Panc1 (cell line): ENCODE measurements around the gene KRT13. TPM values are rescaled to one million over a fixed set of nuclear protein-coding genes. Genes with fewer than 3 reads are reported as not detected.

ENCODE experiments used
- ATAC-seq: fragments of 200-7000 bp; cut with Tn5 transposase; 2 replicates; pipeline ENCODE4 v1.9.1; 2020; ENCODE audit warnings: mild to moderate bottlenecking, moderate library complexity
- BruUV-seq: library from RNA; stranded (reverse); fragments of 400-500 nt; replicated peaks from 2 replicates; lab custom pipeline; 2021; lab: Mats Ljungman, UMichigan
- CTCF ChIA-PET: fragments of 300-600 bp; sonication (Branson Sonifier 250); formaldehyde crosslinking; loops from one replicate; lab custom pipeline; 2022; ENCODE audit warnings: antibody characterized with exemption; lab: Charles Lee
- POLR2A ChIA-PET: fragments of 300-600 bp; sonication (Branson Sonifier 250); formaldehyde crosslinking; loops from one replicate; lab custom pipeline; 2022; ENCODE audit warnings: antibody characterized with exemption; lab: Charles Lee
- DNase-seq: peaks from one replicate; pipeline ENCODE4 v3.0.0-alpha.2; 2010; ENCODE audit warnings: low read depth, low spot score
- H3K27ac ChIP-seq: 2 replicates; pipeline ENCODE4 v1.5.1; 2011; ENCODE audit warnings: mild to moderate bottlenecking, low read length, inconsistent platforms
- H3K27me3 ChIP-seq: fragments of 200-500 bp; sonication (Bioruptor generic); 2 replicates; pipeline ENCODE4 v1.6.0; 2014; ENCODE audit warnings: low read length, inconsistent platforms; ENCODE audit not compliant: control insufficient read depth, insufficient read depth
- H3K36me3 ChIP-seq: fragments of 200-500 bp; sonication (Bioruptor generic); 2 replicates; pipeline ENCODE4 v1.5.1; 2014; ENCODE audit warnings: inconsistent platforms, mild to moderate bottlenecking, low read length, moderate library complexity; ENCODE audit not compliant: control insufficient read depth, insufficient read depth
- H3K4me1 ChIP-seq: 2 replicates; pipeline ENCODE4 v1.5.1; 2011; ENCODE audit warnings: inconsistent platforms, mild to moderate bottlenecking, low read length, moderate library complexity; ENCODE audit not compliant: control insufficient read depth, insufficient read depth
- H3K4me3 ChIP-seq, 2 experiments: 2 replicates each; pipeline ENCODE4 v1.5.1; 2011 to 2012; ENCODE audit warnings: low read depth in 2 of 2, low read length in 2 of 2, mild to moderate bottlenecking in 2 of 2, inconsistent platforms in 1 of 2, moderate library complexity in 1 of 2
- H3K9me3 ChIP-seq: fragments of 200-500 bp; sonication (Bioruptor generic); 2 replicates; pipeline ENCODE4 v1.5.1; 2014; ENCODE audit warnings: low read depth, mild to moderate bottlenecking, inconsistent platforms, low read length, moderate library complexity; ENCODE audit not compliant: control insufficient read depth, insufficient read depth
- POLR2AphosphoS5 ChIP-seq: IDR thresholded peaks from 2 replicates; pipeline ENCODE4 v1.6.1; 2012; ENCODE audit warnings: mild to moderate bottlenecking, low read depth, low read length, moderate library complexity
- SIN3A ChIP-seq: IDR thresholded peaks from 2 replicates; pipeline ENCODE4 v1.6.1; 2012; ENCODE audit warnings: low read depth, mild to moderate bottlenecking, low read length, moderate library complexity, borderline replicate concordance; ENCODE audit not compliant: insufficient read depth
- TCF7L2 ChIP-seq: IDR thresholded peaks from 2 replicates; pipeline ENCODE4 v1.6.1; 2011; ENCODE audit warnings: mild to moderate bottlenecking, low read depth, low read length, inconsistent platforms
- in situ Hi-C: cut with HindIII; loops from 2 replicates; pipeline ENCODE4 v1.10.0; 2016; ENCODE audit warnings: low sequenced_read_pairs, low pct_unique_long_range_greater_than_20kb
- intact Hi-C: fragments of 100-400 bp; cut with micrococcal nuclease; formaldehyde crosslinking; loops from one replicate; pipeline ENCODE4 v1.10.0; 2022; ENCODE audit not compliant: unreplicated experiment
- total RNA-seq: library from RNA; stranded (reverse); gene quantifications from one replicate; pipeline ENCODE4 v1.2.1, GENCODE V29; 2021; ENCODE audit not compliant: unreplicated experiment
- TF ChIP-seq, protein P1 (sequence below): fragments of 450-650 bp; IDR thresholded peaks from 2 replicates; pipeline ENCODE4 v1.5.1; 2017; ENCODE audit warnings: mild to moderate bottlenecking
- TF ChIP-seq, protein P2 (sequence below), 2 experiments: IDR thresholded peaks; 2 replicates each; pipeline ENCODE4 v1.6.1; 2011 to 2012; ENCODE audit warnings: low read depth in 2 of 2, control low read depth in 1 of 2, low read length in 1 of 2, mild to moderate bottlenecking in 1 of 2, moderate library complexity in 1 of 2; ENCODE audit not compliant: insufficient read depth in 1 of 2

The KRT13 gene
- total RNA-seq, 1 experiment from 2014 or later: 0.36 TPM

DNA sequence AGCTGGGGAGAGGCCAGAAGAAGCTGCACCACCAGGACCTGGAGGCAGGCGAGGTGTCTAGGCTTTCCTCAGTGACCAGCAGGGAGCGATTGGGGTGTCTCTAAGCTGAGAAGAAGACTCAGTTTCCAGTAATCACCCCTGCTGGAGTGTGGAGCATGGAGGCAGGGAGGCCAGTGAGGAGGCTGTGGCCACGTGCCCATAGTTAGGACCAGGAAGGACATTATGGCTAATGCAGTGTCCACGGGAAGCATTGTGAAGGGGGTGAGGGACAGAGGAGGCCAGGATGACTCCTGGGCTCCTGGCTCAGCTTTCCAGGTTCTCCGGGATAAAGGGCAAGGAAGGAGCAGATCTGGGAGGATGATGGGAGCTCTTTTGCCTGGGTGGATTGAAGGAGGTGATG, 5.7 kb downstream of the KRT13 start:
- Histone ChIP-seq H3K4me1 (peaks cover 31% of the 10 kb centered on the region), H3K4me3 (no peak overlapping the region), H3K27me3 (no peaks in the 10 kb centered on the region), H3K27ac (peak overlapping the region; percentile 25; the same call in 1 of the 2 replicates), H3K9me3 (no peaks in the 10 kb centered on the region), H3K36me3 (no peaks in the 10 kb centered on the region)
- TF ChIP-seq, protein P1, sequence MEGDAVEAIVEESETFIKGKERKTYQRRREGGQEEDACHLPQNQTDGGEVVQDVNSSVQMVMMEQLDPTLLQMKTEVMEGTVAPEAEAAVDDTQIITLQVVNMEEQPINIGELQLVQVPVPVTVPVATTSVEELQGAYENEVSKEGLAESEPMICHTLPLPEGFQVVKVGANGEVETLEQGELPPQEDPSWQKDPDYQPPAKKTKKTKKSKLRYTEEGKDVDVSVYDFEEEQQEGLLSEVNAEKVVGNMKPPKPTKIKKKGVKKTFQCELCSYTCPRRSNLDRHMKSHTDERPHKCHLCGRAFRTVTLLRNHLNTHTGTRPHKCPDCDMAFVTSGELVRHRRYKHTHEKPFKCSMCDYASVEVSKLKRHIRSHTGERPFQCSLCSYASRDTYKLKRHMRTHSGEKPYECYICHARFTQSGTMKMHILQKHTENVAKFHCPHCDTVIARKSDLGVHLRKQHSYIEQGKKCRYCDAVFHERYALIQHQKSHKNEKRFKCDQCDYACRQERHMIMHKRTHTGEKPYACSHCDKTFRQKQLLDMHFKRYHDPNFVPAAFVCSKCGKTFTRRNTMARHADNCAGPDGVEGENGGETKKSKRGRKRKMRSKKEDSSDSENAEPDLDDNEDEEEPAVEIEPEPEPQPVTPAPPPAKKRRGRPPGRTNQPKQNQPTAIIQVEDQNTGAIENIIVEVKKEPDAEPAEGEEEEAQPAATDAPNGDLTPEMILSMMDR: no peak
- intact Hi-C loops (no loop called here), in situ Hi-C loops (no loop called here)
- DNase-seq (no peak), ATAC-seq (no peak)
- POLR2A ChIA-PET: no interaction called here
- CTCF ChIA-PET: interaction anchor here (0.6 kb wide), 1 partner anchor 37 kb away, joined by 8 read pairs; no protein-coding TSS in a partner anchor
- no TSS peak for BruUV-seq

DNA sequence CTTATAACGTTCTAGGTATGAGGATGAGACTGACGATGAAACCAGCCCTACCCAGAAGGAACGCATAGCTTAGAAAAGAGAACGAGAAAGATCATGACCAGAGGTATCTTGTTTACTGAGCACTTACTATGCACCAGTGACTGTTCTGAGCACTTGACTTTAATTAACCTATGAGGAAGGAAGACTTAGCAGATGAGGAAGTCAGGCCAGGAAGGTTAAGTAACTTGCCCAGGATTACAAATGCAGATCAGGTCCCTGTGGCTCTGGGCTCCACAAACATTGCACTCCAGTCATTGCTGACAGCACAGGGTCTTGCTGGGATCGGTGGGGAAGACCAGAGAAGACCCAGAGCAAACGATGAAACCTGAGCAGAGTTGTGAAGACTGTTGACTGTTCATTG, 7.1 kb downstream of the KRT13 start:
- Histone ChIP-seq H3K4me3 (no peak overlapping the region), H3K36me3 (no peaks in the 10 kb centered on the region), H3K27me3 (no peaks in the 10 kb centered on the region), H3K4me1 (peaks cover 28% of the 10 kb centered on the region), H3K27ac (peak overlapping the region; percentile 78), H3K9me3 (no peaks in the 10 kb centered on the region)
- no peak for ATAC-seq
- in situ Hi-C loops: no loop called here
- intact Hi-C loops: no loop called here
- ChIA-PET CTCF (interaction anchor here (1.8 kb wide), 1 partner anchor 50 kb away, joined by 8 read pairs; no protein-coding TSS in a partner anchor), POLR2A (interaction anchor here (0.6 kb wide), 1 partner anchor 263 kb away, joined by 8 read pairs; no protein-coding TSS in a partner anchor)
- no TSS peak for BruUV-seq
- no peak for DNase-seq
- TF ChIP-seq POLR2AphosphoS5 (no peak), TCF7L2 (no peak), SIN3A (no peak)
- TF ChIP-seq, protein P1: no peak
- TF ChIP-seq, protein P2, sequence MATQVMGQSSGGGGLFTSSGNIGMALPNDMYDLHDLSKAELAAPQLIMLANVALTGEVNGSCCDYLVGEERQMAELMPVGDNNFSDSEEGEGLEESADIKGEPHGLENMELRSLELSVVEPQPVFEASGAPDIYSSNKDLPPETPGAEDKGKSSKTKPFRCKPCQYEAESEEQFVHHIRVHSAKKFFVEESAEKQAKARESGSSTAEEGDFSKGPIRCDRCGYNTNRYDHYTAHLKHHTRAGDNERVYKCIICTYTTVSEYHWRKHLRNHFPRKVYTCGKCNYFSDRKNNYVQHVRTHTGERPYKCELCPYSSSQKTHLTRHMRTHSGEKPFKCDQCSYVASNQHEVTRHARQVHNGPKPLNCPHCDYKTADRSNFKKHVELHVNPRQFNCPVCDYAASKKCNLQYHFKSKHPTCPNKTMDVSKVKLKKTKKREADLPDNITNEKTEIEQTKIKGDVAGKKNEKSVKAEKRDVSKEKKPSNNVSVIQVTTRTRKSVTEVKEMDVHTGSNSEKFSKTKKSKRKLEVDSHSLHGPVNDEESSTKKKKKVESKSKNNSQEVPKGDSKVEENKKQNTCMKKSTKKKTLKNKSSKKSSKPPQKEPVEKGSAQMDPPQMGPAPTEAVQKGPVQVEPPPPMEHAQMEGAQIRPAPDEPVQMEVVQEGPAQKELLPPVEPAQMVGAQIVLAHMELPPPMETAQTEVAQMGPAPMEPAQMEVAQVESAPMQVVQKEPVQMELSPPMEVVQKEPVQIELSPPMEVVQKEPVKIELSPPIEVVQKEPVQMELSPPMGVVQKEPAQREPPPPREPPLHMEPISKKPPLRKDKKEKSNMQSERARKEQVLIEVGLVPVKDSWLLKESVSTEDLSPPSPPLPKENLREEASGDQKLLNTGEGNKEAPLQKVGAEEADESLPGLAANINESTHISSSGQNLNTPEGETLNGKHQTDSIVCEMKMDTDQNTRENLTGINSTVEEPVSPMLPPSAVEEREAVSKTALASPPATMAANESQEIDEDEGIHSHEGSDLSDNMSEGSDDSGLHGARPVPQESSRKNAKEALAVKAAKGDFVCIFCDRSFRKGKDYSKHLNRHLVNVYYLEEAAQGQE (IDR thresholded peaks at IDR 0.05; ENCODE audit: insufficient read depth in 1 of 2, low read depth in 2 of 2, low read length in 1 of 2): no peak
